Measurements from ENCODE around the gene PFKL. TPM values are rescaled to one million over a fixed set of nuclear protein-coding genes. Genes with fewer than 3 reads are reported as not detected.

Gene PFKL
- total RNA-seq, 4 donors from 2014 or later: 104 to 145 (median 136) TPM

DNA sequence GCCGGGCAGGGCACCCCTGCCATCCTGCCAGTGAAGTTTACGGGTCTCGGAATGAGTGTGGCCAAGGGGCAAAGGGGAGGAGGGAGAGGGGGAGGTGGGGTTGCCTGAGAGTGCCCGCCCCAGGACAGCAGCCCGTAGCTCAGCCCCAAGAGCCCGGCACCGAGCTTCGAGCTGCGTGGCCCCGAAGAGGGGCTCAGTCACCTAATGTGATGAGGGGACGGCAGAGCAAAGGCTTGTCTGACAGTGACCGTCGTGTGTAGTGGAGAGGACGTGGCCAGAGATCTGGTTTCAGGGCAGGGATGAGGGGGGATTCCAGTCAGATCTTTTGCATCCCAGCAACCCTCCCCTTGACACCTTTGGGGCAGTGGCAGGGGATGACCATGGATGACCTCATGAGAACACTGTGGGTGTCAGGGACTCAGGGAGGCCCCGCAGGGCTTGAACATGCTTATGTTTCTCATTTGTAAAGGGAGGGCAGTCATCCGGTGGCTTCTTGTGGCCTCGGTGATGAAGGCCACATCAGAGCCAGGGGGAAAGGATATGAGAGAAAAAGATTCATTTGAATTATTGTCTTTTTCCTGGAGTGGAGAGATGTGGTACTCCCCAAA lies 52.5 kb downstream of the PFKL start:
- TF ChIP-seq POLR2A (IDR thresholded peaks at IDR 0.05): no peak
- TF ChIP-seq, protein P1, sequence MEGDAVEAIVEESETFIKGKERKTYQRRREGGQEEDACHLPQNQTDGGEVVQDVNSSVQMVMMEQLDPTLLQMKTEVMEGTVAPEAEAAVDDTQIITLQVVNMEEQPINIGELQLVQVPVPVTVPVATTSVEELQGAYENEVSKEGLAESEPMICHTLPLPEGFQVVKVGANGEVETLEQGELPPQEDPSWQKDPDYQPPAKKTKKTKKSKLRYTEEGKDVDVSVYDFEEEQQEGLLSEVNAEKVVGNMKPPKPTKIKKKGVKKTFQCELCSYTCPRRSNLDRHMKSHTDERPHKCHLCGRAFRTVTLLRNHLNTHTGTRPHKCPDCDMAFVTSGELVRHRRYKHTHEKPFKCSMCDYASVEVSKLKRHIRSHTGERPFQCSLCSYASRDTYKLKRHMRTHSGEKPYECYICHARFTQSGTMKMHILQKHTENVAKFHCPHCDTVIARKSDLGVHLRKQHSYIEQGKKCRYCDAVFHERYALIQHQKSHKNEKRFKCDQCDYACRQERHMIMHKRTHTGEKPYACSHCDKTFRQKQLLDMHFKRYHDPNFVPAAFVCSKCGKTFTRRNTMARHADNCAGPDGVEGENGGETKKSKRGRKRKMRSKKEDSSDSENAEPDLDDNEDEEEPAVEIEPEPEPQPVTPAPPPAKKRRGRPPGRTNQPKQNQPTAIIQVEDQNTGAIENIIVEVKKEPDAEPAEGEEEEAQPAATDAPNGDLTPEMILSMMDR (IDR thresholded peaks at IDR 0.05): no peak
- WGBS, 2 donors: 85 to 92% methylated on average over 17 of the region's 17 CpGs
- H3K4me3 ChIP-seq (ENCODE audit: low read depth, poor library complexity, severe bottlenecking): no peak overlapping the region
- DNase-seq (ENCODE audit: low spot score in 2 of 2): no peak
- intact Hi-C loops (cut with DNase I; ENCODE audit: low total_unique reads): no loop called here

DNA sequence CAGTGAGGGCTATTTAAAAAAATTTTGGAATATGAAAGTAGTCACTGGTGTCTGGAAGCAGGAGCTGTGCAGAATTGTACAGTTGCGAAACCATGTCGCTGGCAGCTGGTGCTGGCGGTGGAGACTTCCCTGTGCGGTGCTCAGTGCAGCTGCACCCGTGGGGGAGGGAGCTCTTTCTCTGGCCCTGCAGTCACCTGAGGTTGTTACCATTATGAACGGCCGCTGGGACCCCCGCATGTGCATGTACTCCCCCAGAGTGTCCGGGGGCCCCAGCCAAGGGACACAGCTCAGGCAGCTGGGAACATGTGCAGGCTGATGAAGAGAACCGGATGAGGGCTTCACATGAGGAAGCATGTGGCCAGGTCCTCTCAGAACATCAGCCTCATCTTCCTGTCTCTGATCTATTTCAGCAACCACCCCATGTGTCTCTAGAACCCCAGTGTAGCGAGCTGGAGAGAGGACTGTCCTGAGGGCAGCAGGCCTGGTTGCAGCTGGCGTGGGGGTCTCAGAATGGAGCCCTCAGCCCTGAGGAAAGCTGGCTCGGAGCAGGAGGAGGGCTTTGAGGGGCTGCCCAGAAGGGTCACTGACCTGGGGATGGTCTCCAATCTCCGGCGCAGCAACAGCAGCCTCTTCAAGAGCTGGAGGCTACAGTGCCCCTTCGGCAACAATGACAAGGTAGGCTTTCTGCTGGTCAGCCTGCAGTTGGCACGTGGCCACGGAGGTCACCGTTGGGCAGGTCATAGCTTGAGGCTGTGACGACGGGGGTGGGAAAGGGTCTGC lies 53.5 kb downstream of the PFKL start, which contains the start of gene TRPM2:
Gene TRPM2, plus strand, starts transcription at position 431 of the 780 bp plus-strand sequence. Its CDS starts 80 bp downstream, at position 511.
- no peak within 1 kb of the TSS for H3K4me3 ChIP-seq (ENCODE audit: low read depth, poor library complexity, severe bottlenecking)
- intact Hi-C loops (cut with DNase I; ENCODE audit: low total_unique reads): no loop called here
- DNase-seq (ENCODE audit: low spot score in 2 of 2): no peak

DNA sequence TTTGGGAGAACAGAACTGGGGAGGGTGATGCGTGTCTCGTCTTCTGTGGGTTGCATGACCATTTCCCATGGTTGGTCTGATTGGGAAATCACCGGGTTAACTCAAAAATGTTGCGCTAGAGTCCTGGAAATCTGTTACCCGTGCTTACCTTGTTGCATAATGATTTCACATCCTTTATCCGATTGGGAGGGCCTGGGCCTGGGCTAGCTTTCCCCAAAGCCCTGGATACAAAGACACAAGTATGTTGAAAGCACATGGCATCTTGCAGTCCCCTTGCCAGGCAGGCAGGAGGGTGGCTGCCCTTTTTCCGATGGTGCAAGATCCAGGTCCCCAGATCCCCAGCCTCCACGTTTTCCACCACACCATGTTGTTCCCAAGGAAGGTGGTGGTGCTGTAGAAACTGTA lies 54.1 kb downstream of the PFKL start:
- WGBS, 2 donors: 78 to 81% methylated on average over 8 of the region's 8 CpGs
- intact Hi-C loops (cut with DNase I; ENCODE audit: low total_unique reads): no loop called here
- DNase-seq (ENCODE audit: low spot score in 2 of 2): no peak
- TF ChIP-seq POLR2A (IDR thresholded peaks at IDR 0.05): no peak
- TF ChIP-seq, protein P1 (IDR thresholded peaks at IDR 0.05): no peak
- H3K4me3 ChIP-seq (ENCODE audit: low read depth, poor library complexity, severe bottlenecking): no peak overlapping the region

More for the DNA sequence above, 53.5 kb downstream of the PFKL start, which contains the start of gene TRPM2:
- whole genome bisulfite sequencing, 2 donors: 51 to 58% methylated on average over 18 to 21 of the region's 21 CpGs
- TF ChIP-seq, protein P1 (IDR thresholded peaks at IDR 0.05): no peak
- no peak for TF ChIP-seq POLR2A (IDR thresholded peaks at IDR 0.05)

DNA sequence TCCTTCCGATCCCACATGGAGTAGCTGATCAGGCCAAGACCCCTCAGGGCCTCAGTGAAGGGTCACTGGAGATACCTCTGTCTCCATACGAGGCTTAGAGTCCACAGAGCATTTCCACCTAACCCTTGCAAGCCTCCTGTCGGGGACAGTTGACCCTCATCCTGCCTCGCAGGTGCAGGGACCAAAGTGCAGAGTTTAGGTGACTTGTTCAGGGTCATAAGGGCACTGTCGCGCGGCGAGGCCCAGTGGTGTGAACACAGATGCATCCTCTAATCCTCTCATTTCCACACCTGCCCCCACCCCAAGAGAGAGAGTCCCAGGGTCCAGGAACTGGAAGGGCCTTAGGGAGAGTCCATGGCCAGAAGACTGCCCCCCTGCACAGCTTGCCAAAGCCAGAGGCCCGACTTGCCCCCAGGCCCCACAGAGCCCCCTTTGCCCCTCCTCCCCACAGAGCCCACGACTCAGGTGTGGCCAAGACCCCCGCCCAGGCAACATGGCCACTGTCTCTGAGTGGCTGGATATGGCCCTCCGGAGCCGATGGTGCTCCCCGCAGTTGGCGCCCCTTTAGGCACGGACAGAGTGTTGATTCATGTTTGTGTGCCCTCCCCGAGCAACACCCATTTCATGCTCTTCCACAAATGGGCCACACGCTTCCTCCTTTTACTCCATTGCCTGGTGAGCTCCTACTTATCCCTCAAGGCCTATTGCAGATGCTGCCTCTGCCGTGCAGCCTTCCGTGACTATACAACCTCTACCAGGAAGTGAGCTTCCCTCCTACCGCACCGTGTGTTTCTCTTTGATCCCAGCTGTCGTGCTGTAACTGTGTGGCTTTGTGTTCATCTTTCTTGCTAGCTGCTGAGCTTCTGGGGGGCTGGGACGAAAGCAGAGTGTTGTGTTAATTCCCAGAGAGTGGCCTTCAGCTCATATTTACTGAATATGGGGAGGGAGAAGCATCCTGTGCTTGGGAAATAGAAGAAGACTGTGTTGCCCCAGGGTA lies 55.2 kb downstream of the PFKL start:
- WGBS, 2 donors: 86% methylated on average over 24 of the region's 24 CpGs
- TF ChIP-seq, protein P1 (IDR thresholded peaks at IDR 0.05): no peak
- TF ChIP-seq POLR2A (IDR thresholded peaks at IDR 0.05): no peak
- intact Hi-C loops (cut with DNase I; ENCODE audit: low total_unique reads): no loop called here
- DNase-seq (ENCODE audit: low spot score in 2 of 2): no peak
- H3K4me3 ChIP-seq (ENCODE audit: low read depth, poor library complexity, severe bottlenecking): no peak overlapping the region

DNA sequence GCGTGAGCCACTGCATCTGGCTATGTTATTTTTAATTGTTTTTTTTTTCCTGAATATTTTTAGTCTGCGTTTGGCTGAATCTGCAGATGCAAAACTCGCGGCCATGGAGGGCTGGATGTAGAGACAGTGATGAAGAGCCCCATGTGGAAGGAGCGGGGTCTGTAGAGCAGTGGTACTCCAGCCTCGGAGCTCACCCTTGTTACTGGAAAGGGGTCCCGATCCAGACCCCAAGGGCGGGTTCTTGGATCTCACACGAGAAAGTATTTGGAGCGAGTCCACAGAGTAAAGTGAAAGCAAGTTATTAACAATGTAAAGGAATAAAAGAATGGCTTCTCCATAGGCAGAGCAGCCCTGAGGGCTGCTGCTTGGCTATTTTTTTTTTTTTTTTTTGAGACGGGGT lies 56.3 kb downstream of the PFKL start:
- no peak for DNase-seq (ENCODE audit: low spot score in 2 of 2)
- WGBS, 2 donors: 87 to 88% methylated on average over 11 of the region's 11 CpGs
- no peak overlapping the region for H3K4me3 ChIP-seq (ENCODE audit: low read depth, poor library complexity, severe bottlenecking)
- intact Hi-C loops (cut with DNase I; ENCODE audit: low total_unique reads): no loop called here
- TF ChIP-seq, protein P1 (IDR thresholded peaks at IDR 0.05): no peak
- TF ChIP-seq POLR2A (IDR thresholded peaks at IDR 0.05): no peak

Data from lower leg skin (tissue), 4 donors.